Measurements from ENCODE around the gene ASCL2.
"Not testable (repeated sequence)": the region's sequence is repeated elsewhere in the genome, so short reads cannot be mapped to it uniquely, and the experiment has no call there.

Gene ASCL2

GRCh38 chr11:2298795-2299761 is 28.7 kb upstream of the ASCL2 start:
- no peak for DNase-seq

DNA sequence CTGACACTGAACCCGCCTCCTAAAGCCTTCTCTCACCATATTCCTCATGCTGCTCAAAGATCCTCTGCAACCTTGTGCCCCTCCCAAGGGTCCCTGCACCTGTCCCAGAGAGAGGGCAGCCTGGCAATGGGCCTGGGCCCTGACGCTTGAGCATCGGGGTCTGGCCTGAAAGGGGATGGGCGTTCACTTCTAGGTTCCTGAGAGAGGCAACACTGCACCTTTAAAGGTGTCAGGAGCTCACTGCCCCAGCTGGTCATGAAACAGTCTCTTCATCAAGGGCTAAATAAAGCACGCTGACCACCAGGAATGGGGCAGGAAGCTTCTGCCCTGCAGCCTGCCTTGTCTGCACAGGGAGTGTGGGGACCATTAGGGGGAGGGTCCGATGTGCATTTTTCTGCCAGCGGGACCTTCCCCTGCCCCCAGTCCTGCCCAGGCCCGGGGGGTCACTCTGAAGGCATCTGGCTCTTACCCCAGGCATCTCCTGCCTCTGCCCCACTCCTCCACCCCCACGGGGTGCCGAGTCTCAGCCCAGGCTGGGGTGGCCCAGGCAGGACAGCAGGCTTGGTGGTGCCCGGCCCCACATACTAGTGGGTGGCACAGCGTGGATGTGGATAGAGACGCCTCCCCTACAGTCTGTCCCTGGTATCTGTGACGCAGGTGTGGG is 27.9 kb upstream of the ASCL2 start:
- no peak for DNase-seq

GRCh38 chr11:2297623-2298030 is 27.2 kb upstream of the ASCL2 start:
- no peak for DNase-seq

- no peak for DNase-seq
These were observed 26.7 kb upstream of the ASCL2 start for GRCh38 chr11:2296913-2297622.

GRCh38 chr11:2295971-2296912 is 25.9 kb upstream of the ASCL2 start:
- no peak for DNase-seq

DNA sequence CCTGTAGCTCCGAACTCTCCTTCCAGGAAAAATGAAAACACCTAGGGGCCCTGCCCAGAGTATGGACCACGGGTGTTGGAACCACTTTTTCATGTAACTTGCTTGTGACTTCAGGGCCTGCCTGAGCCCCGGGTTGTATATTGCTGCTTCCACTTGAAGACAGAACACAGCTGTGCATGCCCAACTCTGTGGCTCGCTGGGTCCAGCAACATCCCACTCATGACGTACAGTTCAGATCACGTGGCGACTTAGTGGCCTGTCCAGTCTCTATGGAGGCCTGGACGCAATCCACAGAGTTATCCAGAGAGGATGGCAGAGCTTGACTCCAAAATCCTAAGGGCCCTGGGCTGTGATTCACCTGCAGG is 24.5 kb upstream of the ASCL2 start:
- no peak for DNase-seq

DNA sequence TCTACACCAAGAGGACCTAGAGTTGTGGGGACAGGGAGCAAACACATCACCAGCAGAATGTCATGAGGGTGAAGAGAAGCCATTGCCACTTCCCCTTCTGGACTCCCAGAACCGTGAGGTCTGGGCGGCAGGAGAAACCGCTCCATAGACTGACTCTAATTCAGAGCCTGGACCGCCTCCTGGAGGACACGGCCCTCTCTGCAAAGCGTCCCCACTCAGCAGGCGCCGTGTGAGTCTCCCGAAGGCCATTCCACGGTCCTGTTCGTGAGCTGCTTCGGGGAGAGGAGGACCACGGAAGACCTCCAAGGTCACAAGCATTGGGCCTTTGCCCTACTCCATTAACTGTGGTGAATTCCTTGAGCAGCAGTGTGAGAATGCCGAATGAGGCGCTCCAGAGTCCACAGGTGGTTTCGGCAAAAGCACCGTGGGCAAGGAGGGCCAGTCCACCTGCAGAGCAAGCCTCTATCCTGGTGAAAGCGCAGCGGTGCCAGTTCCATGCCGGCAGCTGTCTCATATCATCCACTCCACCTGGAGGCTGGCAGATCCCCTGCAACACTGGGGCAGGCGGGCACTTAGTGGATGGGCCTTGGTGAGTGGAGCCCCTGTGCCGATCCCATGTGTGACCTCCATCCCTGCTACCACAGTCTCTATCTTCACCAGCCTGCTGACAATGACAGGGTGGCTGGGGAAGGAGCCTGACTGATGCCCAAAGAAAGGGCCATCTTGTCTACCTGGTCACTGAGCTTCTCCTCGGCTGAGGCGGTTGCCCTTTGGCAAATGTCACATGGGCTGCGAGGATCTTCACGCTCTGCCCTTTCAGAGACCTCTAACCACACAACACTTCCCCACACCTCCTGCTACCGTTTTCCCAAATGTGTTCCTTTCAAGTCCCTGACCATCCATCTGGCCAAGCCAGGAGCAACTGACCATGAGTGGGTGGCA is 23.9 kb upstream of the ASCL2 start:
- DNase-seq: no peak

DNA sequence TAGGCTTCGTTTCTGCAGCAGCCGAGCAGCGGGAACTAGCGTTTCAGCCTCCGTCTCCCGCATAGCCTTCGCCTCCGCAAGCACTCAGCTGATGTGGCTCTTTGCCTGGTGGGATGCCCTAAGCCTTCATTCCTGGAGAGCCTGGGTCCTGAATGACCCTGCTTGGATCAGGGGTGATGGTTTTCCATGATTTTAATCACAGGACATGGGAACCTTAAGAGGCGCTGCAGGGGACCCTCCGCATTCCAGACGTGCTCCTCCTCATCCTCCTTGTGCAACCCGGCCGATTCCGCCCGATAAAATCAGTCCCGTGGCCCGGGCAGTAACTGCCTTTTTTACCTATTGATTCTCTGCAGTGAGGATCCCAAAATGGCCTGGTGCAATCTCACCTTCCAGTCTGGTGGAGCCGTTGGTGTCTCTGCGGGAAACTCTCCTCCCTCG is 23.2 kb upstream of the ASCL2 start:
- DNase-seq: no peak

DNA sequence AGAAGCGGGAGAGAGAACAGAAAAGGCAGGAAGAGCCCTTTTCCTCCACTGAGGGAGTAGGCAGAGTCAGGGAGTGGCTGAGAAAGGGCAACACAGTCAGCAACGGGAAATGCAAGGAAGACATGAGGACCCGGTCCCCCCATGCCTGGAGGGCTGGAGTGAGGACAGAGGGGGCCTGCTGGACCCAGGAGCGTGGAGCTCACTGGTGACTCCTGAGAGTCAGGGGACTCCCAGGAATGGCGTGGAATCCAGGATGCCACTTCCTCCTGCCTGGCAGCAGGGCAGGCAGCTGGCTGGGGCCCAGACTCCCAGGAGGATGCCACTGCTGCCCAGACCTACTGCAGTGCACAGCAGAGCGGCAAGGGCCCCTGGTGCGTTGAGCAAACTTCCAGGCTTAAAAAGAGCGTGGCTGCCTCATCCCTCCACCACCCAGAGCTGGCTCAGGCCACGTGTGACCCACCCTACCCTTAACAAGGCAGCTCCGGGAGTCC is 20.0 kb upstream of the ASCL2 start:
- no peak for DNase-seq

GRCh38 chr11:2289859-2290258 is 19.5 kb upstream of the ASCL2 start:
- DNase-seq: no peak

DNA sequence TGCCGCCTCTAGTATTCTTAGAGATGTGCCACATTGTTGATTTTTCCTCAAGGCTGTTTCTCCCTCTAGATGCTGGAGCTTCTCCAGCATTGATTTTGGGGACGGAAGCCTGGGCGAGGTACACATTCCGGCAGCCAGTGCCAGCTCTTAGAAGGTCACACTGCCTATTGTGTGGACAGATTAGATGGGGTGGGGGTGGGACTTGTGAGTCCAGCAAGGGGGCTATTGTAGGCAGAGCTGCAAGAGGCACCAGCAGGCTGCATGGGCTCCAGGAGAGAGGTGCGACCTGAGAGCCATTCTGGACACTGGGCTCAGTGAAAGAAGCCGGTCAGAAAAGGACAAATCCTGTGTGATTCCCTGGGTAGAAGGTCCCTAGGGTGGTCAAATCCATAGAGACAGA is 19.0 kb upstream of the ASCL2 start:
- DNase-seq: no peak

DNA sequence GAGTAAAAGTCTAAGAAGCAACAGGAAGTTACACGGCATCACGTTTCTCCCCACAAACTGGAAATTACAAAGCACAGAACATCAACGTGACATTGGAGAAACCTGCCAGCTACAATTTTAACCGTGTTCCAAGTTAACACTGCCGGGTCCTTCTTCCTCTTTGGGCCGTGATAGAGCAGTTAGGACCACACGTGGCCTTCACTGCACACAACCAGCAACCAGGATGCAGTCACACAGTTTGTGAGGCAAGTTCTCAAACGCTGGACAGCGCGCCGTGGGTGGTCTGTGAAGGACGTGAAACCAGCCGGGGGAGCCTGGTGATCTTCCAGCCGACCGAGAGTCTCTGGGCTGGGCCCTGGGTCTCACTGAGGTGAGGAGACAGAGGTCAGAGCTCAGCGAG is 16.7 kb upstream of the ASCL2 start:
- no peak for DNase-seq

DNA sequence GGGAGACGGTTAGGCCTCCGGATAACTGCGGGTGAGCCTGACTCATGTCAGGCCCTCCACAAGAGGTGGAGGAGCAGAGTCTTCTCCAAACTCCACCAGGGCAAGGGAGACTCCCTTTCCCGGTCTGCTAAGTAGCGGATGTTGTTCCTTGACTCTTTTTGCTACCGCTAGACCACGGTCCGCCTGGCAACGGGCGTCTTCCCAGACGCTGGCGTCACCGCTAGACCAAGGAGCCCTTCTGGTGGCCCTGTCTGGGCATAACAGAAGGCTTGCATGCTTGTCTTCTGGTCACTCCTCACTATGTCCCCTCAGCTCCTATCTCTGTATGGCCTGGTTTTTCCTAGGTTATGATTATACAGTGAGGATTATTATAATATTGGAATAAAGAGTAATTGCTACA is 16.0 kb upstream of the ASCL2 start:
- not testable (repeated sequence) for DNase-seq

DNA sequence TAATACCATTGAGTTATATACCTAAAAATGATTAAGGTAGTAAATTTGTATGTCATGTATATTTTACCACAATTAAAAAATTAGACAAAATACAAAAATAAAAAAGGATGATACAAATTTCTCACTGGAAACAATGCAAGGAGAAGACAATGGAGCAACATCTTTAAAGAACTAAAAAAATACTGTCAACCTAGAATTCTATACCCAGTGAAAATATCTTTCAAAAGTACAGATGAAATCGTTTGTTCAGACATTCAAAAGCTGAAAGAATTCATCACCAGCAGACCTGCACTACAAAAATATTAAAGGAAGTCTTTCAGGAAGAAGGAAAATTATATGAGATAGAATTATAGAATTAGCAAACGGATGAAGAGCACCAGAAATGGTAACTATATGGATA is 9.8 kb upstream of the ASCL2 start:
- DNase-seq: no peak

- no peak for DNase-seq
These were observed 7.6 kb upstream of the ASCL2 start for GRCh38 chr11:2277933-2278523.

DNA sequence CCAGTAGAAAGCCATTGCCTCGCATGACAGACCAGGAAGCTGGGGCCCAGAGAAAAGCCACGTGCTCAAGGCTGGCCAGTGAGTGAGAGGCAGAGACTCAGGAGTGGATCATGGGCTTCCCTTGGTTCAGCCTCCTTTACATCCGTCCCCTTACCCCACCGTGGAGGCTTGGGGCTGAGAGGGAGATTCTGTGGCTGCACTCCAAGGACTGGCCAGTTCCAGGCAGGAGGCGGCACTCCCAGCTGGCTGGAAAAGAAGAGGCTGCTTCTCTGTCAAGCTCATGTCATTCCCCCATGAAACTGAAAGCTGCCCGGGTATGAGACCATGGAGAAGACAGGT is 6.6 kb upstream of the ASCL2 start:
- DNase-seq: no peak

GRCh38 chr11:2276280-2277007 is 6.1 kb upstream of the ASCL2 start:
- DNase-seq: no peak

Measured in amygdala (tissue), 56 donors.